Adrenal gland (tissue), 12 donors: ENCODE data around the gene TSPAN7. TPM values are rescaled to one million over a fixed set of nuclear protein-coding genes. Genes with fewer than 3 reads are reported as not detected.
A peak's percentile ranks its signal among the peaks of the same experiment; 100 is the strongest.

Experiments
- DNase-seq, 7 donors: peaks; one replicate each; pipeline ENCODE4 v3.0.0-alpha.2; 2019 to 2020
- H3K27ac ChIP-seq, 5 donors: fragments of 200-600 bp; sonication (generic) in 4 of 5; 1 replicate in 3 of 5; 2 replicates in 2 of 5; pipeline versions ENCODE4 v1.5.1 to v1.8.0; 2016 to 2020; ENCODE audit warnings: mild to moderate bottlenecking in 1 of 5
- H3K27me3 ChIP-seq: fragments of 200-600 bp; 2 replicates; pipeline ENCODE4 v1.8.0; 2021
- H3K36me3 ChIP-seq, 2 donors: fragments of 200-600 bp; replicated peaks in 1 of 2; 1 replicate in 1 of 2; 2 replicates in 1 of 2; pipeline versions ENCODE4 v1.5.1 to v1.8.0; 2018 to 2022
- H3K4me1 ChIP-seq, 2 donors: fragments of 200-600 bp; replicated peaks in 1 of 2; 1 replicate in 1 of 2; 2 replicates in 1 of 2; pipeline versions ENCODE4 v1.5.1 to v1.8.0; 2018 to 2021
- H3K4me3 ChIP-seq, 4 donors: fragments of 200-600 bp; sonication (generic) in 3 of 4; one replicate each; pipeline ENCODE4 v1.5.1; 2016 to 2018
- H3K9me3 ChIP-seq, 3 donors: fragments of 200-600 bp; sonication (generic) in 1 of 3; replicated peaks in 1 of 3; 1 replicate in 2 of 3; 2 replicates in 1 of 3; pipeline versions ENCODE4 v1.5.1 to v1.8.0; 2016 to 2021
- POLR2A ChIP-seq, 2 donors: fragments of 450-650 bp; IDR thresholded peaks; one replicate each; pipeline ENCODE4 v1.6.1; 2017; ENCODE audit warnings: antibody characterized with exemption in 2 of 2, mild to moderate bottlenecking in 2 of 2, moderate library complexity in 1 of 2
- WGBS, 4 donors: extraction: QIAGEN DNeasy Blood & Tissue Kit in 2 of 4; methylation state at CpG; one replicate each; pipeline versions ENCODE4 v1.1.5 to v1.1.7; 2013 to 2017; 5-methylcytosine and 5-hydroxymethylcytosine counted together
- intact Hi-C, 2 donors: fragments of 100-400 bp; cut with DNase I; formaldehyde crosslinking; loops; one replicate each; pipeline versions ENCODE4 v1.14.1 to v1.15.0; 2022 to 2023
- polyA plus RNA-seq, 3 donors: library from polyadenylated mRNA; stranded (reverse); fragments of 200-250 nt in 2 of 3; fragments of 350-450 nt in 1 of 3; fragmentation: Illumina TruSeq in 1 of 3; extraction: RNeasy Lipid Tissue Mini Kit (QIAGEN cat#74804) in 1 of 3; gene quantifications; one replicate each; pipeline ENCODE4 v1.2.3, GENCODE V29; 2013 to 2014
- total RNA-seq, 9 donors: library from RNA; depleted of rRNA in 4 of 9; stranded (reverse); fragments of >200 nt in 4 of 9; fragments of 120-200 nt in 1 of 9; fragmentation: NEBNext Ultra II Directional in 1 of 9; extraction: Animal tissue kit (Norgen Biotek cat#: 25700) in 1 of 9; gene quantifications; one replicate each; pipeline versions ENCODE4 v1.1.0 to v1.2.4, GENCODE V29; 2013 to 2023
- TF ChIP-seq, protein P1 (sequence below), 6 experiments: fragments of 450-650 bp in 4 of 6; fragments of 200-600 bp in 2 of 6; sonication (generic) in 1 of 6; IDR thresholded peaks; 1 replicate in 5 of 6; 2 replicates in 1 of 6; pipeline versions ENCODE4 v1.5.1 to v1.8.0; 2016 to 2021; ENCODE audit warnings: antibody characterized with exemption in 6 of 6, mild to moderate bottlenecking in 2 of 6, moderate library complexity in 1 of 6
- donor health status: healthy with polysubstance abuse.
- donor health status: Bipolar disorder and iron deficiency.
- donor health status: DM: yes; HTN: yes; CAD: no.
- donor health status: DM: no; HTN: no; CAD: no.
- donor health status: DM: no; HTN: no; CAD: no.
- donor health status: DM: yes; HTN: yes; CAD: no.

The TSPAN7 gene
- total and polyA plus RNA-seq, 12 donors, result 47.8 to 167 (median 87.1) TPM

DNA sequence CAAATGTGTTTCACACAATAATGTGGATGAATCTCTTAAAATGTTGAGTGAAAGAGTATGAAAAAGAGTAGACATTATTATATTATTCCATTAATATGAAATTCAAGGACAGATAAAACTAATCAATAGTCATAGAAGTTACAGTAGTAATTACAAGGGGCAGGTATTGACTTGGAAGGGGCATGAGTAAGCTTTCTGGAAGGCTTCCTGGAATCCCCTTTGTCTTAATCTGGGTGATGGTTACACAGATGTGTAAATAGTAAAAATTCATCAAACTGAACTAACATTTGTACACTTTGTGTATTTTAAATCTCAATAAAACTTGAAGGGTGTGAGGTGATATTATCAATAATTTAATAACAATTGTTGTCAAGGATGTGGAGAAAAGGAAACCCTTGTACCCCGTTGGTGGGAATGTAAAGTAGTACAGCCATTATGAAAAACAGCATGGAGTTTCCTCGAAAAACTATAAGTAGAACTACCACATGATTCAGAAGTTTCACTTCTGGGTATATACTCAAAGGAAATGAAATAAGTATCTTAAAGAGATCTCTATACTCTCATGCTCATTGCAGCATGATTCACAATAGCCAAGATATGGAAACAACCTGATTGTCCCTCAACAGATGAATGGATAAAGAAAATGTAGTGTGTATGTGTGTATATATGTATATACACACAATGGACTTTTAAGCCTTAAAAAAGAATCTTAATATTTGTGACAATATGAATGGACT lies 143.0 kb downstream of the TSPAN7 start:
- no peaks in the 10 kb centered on the region for H3K4me1 ChIP-seq
- no peaks in the 10 kb centered on the region for H3K9me3 ChIP-seq
- H3K4me3 ChIP-seq, result no peak overlapping the region
- intact Hi-C loops, result no loop called here
- DNase-seq, result no peak
- H3K36me3 ChIP-seq, result no peaks in the 10 kb centered on the region
- no peak for TF ChIP-seq POLR2A (IDR thresholded peaks at IDR 0.05)
- TF ChIP-seq, protein P1, sequence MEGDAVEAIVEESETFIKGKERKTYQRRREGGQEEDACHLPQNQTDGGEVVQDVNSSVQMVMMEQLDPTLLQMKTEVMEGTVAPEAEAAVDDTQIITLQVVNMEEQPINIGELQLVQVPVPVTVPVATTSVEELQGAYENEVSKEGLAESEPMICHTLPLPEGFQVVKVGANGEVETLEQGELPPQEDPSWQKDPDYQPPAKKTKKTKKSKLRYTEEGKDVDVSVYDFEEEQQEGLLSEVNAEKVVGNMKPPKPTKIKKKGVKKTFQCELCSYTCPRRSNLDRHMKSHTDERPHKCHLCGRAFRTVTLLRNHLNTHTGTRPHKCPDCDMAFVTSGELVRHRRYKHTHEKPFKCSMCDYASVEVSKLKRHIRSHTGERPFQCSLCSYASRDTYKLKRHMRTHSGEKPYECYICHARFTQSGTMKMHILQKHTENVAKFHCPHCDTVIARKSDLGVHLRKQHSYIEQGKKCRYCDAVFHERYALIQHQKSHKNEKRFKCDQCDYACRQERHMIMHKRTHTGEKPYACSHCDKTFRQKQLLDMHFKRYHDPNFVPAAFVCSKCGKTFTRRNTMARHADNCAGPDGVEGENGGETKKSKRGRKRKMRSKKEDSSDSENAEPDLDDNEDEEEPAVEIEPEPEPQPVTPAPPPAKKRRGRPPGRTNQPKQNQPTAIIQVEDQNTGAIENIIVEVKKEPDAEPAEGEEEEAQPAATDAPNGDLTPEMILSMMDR (IDR thresholded peaks at IDR 0.05), result no peak
- 57 to 82% (median 71%) methylated on average over 2 of the region's 2 CpGs for WGBS, 4 donors
- H3K27ac ChIP-seq, result no peak overlapping the region
- peaks cover 16% of the 10 kb centered on the region for H3K27me3 ChIP-seq

DNA sequence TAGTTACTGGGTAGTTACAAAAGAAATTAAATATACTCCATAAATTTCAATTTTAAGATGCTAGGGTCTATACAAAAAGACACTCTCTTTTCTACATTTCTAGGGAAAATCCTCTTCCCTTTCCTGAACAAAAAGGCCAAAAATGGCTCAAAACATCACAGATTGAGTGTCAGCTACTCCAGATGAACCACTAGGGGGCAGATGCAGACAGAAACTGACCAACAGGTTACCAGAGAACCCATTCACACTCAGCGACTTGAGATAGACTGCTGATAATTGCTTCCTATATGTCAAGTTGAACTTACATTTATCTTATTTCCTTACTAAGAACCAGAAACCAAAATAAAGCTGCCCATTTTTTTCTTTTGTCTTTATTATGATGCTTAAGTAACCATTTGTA lies 156.5 kb downstream of the TSPAN7 start:
- no peaks in the 10 kb centered on the region for H3K36me3 ChIP-seq
- 41 to 68% (median 58%) methylated on average over 1 of the region's 1 CpG for WGBS, 4 donors
- H3K9me3 ChIP-seq, result no peaks in the 10 kb centered on the region
- DNase-seq, result no peak
- no peaks in the 10 kb centered on the region for H3K27me3 ChIP-seq
- no peak overlapping the region for H3K4me3 ChIP-seq
- no peaks in the 10 kb centered on the region for H3K4me1 ChIP-seq
- TF ChIP-seq, protein P1 (IDR thresholded peaks at IDR 0.05), result peak in 5 of 6 experiments; percentile 20 to 52 (median 36)
- no peak for TF ChIP-seq POLR2A (IDR thresholded peaks at IDR 0.05)
- intact Hi-C loops, result no loop called here
- H3K27ac ChIP-seq, result no peak overlapping the region

DNA sequence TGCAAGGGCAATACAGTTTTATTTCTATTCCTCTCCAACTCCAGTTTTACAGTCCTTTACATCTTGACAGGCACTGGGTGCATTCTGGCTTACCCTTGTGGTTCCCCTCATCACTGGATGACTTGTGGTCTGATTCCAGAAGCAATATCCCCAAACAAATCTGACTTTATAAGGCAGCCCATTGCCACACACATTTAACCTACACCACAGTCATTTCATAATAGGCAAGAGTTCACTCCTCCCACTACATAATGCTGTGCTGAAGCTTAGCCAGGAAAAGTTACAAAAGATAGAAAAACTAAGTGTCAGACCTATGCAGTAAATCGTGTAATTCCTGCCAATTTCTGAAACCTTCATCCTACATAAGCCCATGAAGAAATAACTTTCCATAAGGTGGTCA lies 157.0 kb downstream of the TSPAN7 start:
- 50 to 74% (median 66%) methylated on average over 1 of the region's 1 CpG for WGBS, 4 donors
- no peak for TF ChIP-seq POLR2A (IDR thresholded peaks at IDR 0.05)
- TF ChIP-seq, protein P1 (IDR thresholded peaks at IDR 0.05), result no peak

DNA sequence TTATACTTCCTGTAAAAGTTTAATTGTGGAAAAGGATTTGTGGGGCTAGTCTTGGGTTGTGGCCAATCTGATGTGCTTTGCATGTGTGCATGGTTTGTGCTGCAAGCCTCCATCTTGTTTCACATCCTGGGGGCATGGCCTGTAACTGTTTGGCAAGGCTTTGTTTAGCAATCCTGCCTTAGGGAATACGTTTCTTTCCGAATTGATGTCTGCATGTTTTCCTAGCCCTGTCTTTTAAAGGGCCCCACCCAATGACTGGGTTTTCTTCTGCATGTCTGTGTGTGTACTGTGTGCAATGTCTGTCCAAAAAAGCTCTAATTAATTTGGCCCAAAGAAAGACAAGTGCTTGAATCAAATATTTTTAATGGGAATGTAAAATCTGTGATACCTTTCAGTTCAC lies 165.3 kb downstream of the TSPAN7 start:
- Histone ChIP-seq H3K4me3 (no peak overlapping the region), H3K27ac (no peak overlapping the region), H3K27me3 (peaks cover 8% of the 10 kb centered on the region), H3K36me3 (no peaks in the 10 kb centered on the region), H3K9me3 (no peaks in the 10 kb centered on the region), H3K4me1 (no peaks in the 10 kb centered on the region)
- WGBS, 4 donors, result 40 to 92% (median 71%) methylated on average over 1 to 2 of the region's 2 CpGs
- DNase-seq, result no peak
- TF ChIP-seq, protein P1 (IDR thresholded peaks at IDR 0.05), result no peak
- TF ChIP-seq POLR2A (IDR thresholded peaks at IDR 0.05), result no peak
- intact Hi-C loops, result no loop called here

More for the DNA sequence above, 157.0 kb downstream of the TSPAN7 start:
- DNase-seq, result no peak
- Histone ChIP-seq H3K36me3 (no peaks in the 10 kb centered on the region), H3K9me3 (no peaks in the 10 kb centered on the region), H3K4me3 (no peak overlapping the region), H3K4me1 (no peaks in the 10 kb centered on the region), H3K27ac (no peak overlapping the region), H3K27me3 (peaks cover 4% of the 10 kb centered on the region)
- intact Hi-C loops, result no loop called here
